HG02840 (cell line): Measurements from ENCODE around the gene KLF16.
A peak's percentile ranks its signal among the peaks of the same experiment; 100 is the strongest.

Experiments
- ATAC-seq: cut with Tn5 transposase; IDR thresholded peaks from one replicate; pipeline ENCODE4 v1.9.1; 2021; ENCODE audit warnings: mild to moderate bottlenecking, moderate library complexity, moderate number of reproducible peaks; ENCODE audit not compliant: unreplicated experiment, low FRiP score

Gene KLF16

GRCh38 chr19:1856698-1857603 lies 6.4 kb downstream of the KLF16 start:
- ATAC-seq, result no peak

DNA sequence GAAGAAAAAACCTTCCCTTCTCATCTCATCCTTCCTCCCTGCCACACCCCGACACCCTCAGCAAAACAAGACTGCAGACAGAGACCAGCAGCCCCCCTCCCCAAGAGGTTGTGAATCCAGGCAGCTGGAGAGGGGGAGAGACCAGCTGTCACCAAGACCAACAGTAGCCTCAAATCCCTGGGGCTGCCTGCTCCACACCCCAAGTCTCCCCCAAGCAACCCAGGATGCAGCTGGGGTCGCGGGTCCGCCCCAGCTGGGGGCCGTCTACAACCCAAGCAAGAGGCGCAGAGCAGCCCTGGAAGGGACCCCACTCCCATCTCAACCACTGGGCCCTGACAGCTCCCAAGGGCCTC lies 7.1 kb downstream of the KLF16 start:
- ATAC-seq, result no peak

DNA sequence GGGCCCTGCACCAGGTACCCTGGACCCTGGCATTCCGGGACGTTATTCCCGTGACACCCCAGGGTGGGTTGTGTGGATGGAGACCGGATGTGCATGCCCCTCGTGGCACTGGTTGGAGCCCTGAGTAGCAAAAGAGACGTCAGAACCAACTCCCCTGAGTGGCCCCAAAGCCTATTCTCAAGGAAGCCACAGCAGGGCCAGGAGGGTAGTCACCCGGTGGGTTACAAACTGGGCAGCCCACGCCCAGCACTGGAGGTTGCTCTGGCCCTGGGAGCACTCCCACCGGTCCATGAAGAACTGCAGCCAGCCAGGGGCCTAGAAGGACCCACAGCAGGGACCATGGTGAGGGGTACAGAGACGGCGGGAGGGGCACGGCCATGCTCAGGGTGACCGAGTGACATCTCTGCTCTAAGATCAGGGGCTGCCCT lies 7.5 kb downstream of the KLF16 start:
- ATAC-seq, result no peak

DNA sequence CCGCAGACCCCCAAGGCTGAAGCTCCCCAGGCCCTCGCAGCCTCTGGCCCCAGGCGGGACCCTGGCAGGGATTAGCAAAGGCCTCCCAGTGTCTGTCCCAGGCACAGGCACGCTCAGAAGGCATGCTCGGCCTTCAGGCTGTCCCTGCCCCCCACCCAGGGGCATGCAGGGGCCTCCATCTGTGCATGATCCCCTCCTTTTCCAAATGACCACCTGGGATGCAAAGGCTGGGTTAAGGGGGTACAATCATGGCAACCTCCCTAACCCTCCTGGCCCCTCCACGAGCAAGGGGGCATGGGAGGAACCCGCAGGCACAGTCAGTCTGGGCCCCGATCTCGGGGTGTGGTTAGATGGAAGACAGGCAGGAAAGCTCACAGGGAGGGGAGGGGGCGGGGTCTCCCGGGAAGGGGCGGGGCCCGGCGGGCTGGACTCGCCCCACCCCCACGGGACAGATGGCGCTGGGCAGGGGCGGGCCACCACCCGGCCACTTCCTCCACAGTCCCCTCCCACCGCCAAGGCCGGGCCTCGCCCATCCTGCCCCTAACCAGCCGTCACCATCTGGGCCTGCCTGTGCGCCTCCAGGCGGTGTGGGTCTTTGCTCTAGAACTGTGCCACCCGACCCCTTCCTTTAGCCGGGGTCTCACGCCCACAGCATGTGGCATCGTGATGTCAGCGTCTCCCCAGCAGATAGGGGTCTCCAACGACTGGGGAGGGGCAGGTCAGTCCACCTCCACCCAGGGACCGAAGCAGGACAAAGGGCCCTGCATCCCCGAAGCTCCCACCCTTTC lies 8.1 kb downstream of the KLF16 start:
- ATAC-seq, result peak; percentile 46

GRCh38 chr19:1854542-1855039 lies 8.8 kb downstream of the KLF16 start:
- ATAC-seq, result no peak

GRCh38 chr19:1854039-1854541 lies 9.3 kb downstream of the KLF16 start:
- ATAC-seq, result no peak

GRCh38 chr19:1853295-1854038 lies 9.9 kb downstream of the KLF16 start:
- ATAC-seq, result no peak

- ATAC-seq, result no peak
Observed at GRCh38 chr19:1852581-1853128, 10.7 kb downstream of the KLF16 start.

DNA sequence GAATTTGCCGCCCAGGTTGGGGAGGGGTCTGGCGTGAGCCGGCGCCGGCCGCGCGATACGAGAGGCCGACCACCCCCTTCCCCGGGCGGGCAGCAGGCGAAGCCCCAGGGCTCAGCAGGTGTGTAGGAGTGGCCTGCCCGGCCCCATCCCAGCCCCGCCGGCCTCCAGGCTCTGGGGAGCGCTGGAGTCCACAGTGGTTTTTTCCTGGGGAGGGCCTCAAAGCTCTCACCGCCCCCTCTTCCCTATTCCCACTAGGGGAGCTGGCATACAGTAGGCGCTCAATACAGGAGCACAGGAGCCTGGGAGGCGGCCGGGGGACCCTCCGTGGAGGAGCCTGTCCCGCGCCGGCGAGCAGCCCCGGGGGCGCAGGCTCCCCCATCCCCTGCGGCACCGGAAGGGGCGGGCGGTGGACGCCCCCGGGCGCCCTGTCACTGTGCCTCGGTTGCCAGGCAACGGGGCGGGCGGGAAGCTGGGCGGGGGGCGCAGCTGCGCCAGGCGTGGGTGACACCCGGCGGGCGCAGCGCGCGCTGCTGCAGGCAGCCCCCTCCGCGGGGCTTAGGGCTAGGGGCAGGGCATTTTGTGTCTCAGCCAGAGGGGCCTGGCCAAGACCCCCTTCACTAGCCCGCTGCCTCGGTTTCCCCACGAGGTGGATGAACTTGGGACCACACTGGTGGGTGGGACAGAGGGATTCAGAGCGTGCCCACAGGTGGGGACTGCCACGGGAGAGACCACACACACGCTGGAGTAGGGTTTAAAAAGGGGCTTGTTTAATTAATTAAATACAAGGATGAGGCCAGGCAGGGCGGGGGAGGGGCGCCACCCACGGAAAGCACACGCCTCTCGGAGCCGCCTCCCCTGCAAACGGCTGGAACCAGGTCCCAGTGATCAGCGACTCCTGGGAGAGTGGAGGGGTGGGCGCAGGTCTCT lies 11.5 kb downstream of the KLF16 start:
- no peak for ATAC-seq

- ATAC-seq, result no peak
Observed at GRCh38 chr19:1850809-1851653, 12.3 kb downstream of the KLF16 start.

GRCh38 chr19:1849886-1850398 lies 13.4 kb downstream of the KLF16 start:
- ATAC-seq, result no peak

DNA sequence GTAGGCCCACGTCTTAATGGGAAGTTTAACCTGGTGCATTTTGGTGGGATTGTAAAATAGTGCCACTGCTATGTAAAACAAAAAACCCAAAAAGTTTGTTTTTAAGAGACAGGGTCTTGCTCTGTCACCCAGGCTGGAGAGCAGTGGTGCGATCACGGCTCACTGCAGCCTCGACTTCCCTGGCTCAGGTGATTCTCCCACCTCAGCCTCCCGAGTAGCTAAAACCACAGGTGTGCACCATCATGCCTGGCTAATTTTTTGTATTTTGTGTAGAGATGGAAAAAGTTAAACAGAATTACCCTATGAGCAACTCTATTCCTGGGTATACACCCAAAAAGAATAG lies 14.3 kb downstream of the KLF16 start:
- no peak for ATAC-seq

DNA sequence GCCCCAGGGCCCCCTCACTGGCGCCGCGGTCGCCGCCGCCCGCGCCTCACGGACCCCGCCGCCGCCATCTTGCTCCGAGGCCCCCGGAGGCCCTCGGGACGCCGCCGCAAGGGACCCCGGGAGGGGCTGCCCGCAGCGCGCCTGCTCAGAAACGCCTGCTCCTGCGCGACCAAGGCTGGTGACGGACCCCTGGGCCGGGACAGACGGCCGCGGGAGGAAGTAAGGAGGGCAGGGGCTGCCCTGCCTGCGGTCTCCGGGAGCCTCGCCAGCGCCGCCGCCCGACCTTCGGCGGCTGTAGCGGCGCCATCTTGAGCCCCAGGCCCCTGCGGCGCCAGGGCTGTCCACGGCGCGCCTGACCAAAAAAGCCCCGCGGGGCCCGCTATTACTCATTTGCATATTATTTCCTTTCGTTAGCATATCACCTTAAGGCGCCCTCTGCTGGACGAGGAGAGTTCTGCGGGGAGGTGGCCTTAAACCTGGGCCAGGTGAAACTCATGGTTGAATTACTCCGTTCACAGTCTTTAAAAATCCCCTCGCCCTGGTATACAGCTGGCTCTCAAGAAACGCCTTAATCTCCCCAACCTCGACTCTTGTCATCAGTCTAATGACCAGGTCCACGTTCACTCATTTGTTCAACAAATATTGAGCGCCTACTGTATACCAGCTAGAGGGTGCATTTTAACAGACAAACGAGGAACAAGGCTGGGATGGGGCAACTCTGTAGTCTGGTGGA lies 14.8 kb downstream of the KLF16 start, which contains the start of gene REXO1:
Gene REXO1 (minus strand): TSS at position 85 of the 733 bp plus-strand sequence. CDS start 125 bp downstream, outside the sequence.
- peak; percentile 74 for ATAC-seq

GRCh38 chr19:1847684-1848398 lies 15.5 kb downstream of the KLF16 start:
- ATAC-seq, result no peak

DNA sequence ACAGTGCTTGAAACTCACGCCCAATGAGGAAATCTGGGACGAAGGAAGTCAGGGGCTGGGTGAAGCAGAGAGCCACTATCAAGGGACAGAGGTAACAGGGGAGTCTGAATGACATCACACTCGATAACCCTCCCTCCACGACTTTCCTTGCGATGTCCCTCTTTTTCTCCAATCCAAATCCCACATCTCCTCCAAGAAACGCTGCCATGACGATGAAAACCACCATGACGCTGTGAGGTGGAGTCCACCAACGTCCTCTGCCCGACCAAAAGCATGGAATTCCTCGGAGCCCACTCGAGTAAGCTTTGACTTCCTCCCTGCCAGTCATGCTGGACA lies 16.1 kb downstream of the KLF16 start:
- no peak for ATAC-seq

DNA sequence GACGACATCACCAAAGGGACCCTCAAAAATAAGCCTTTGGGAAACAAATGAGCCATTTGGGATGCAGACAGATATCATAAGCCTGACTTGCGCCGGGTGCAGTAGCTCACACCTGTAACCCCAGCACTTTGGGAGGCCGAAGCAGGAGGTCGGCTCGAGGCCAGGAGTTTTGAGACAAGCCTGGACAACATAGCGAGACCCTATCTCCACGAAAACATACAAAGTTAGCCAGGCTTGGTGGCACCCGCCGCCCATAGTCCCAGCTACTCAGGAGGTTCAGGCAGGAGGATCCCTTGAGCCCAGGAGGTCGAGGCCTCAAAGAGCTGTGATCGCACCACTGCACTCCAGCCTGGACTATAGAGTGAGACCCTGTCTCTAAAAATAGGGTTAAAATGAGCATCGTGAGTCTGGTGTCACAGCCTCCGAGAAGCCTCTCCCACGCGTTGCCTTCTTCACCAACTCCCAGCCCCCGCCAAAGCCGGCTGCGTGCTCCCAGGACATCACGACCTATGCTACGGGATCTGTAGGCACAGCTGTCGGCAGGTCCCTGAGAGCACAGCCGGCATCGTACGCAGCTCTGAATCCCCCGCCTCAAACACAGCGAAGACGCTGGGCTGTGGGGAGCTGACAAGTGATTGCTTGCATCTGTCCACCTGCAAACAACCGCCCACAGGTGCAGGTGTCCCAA lies 16.7 kb downstream of the KLF16 start:
- no peak for ATAC-seq
